ACHN (cell line): ENCODE data around the gene PRRG3.
"Not testable (repeated sequence)": the region's sequence is repeated elsewhere in the genome, so short reads cannot be mapped to it uniquely, and the experiment has no call there.

Experiments
- DNase-seq: peaks from one replicate; pipeline ENCODE4 v3.0.0-alpha.2; 2015
- in situ Hi-C: cut with HindIII; loops from 2 replicates; pipeline ENCODE4 v1.10.0; 2017; ENCODE audit warnings: low sequenced_read_pairs, low pct_ligation_motif_present, low pct_unique_long_range_greater_than_20kb

PRRG3 gene

GRCh38 chrX:151694661-151695582, at the start of gene PRRG3:
Gene PRRG3, plus strand, starts transcription at chrX:151695458. Its CDS starts 3,357 bp downstream, at chrX:151698815.
- in situ Hi-C loops, result no loop called here
- no peak for DNase-seq

DNA sequence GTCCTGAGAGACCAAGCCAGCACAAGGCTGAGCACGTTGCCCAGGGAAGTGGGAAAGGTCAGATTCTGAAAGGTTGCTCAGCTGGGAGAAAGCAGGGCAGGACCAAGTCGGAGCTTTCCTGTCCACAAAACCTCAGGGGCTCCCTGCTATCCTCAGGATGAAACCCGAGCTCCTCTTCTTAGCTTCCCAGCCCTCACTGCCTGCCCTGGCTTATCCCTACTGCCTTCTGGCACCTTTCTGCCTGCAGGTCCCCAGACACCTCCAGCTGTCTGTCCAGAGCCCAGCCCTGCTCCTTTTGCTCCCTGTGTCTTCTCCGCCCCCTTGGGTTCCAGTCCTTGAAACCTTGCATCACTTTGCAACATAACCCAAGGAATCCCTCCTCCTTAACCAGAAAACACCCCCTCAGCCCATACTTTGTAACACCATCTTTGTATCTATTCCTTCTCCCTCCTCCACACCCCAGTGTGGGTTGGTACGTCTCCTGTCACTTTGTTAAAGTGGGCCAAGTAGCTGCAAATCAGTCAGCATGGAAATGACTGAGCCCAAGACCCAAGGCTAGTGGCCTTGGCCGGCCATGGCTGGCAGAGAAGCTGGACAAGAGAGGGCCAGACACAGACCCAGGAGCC, 20.0 kb upstream of the PRRG3 start:
- no peak for DNase-seq
- in situ Hi-C loops, result no loop called here

- DNase-seq, result no peak
- in situ Hi-C loops, result no loop called here
These were observed 19.1 kb upstream of the PRRG3 start for GRCh38 chrX:151676196-151676595.

DNA sequence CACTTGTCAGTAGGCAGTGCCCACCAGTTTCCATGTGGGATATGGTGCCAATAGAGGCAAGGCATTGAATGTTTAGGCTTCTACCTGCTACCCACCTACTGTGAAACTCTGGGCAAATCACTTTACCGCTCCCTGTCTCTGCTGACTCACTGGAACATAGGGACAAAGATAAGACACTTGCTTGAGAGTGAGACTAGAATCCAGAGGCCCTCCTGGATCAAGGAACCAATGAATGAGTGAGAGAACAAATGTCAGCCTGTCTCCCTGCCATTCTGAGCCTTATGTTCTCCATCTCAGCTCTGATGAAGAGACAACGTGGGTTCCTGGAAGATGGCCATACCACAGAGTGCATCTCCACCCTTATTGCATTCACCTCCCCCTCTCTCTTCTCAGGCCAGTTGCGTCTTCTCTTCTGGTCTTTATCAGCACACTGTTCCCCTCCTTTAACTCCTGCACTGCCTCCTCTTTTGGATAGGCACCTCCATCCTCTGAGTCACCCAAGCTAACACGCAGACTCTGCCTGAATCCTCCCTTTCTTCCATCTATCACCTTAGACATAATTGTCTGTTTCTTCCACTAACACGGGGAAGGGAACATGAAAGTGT, 15.4 kb upstream of the PRRG3 start:
- in situ Hi-C loops, result no loop called here
- DNase-seq, result no peak

DNA sequence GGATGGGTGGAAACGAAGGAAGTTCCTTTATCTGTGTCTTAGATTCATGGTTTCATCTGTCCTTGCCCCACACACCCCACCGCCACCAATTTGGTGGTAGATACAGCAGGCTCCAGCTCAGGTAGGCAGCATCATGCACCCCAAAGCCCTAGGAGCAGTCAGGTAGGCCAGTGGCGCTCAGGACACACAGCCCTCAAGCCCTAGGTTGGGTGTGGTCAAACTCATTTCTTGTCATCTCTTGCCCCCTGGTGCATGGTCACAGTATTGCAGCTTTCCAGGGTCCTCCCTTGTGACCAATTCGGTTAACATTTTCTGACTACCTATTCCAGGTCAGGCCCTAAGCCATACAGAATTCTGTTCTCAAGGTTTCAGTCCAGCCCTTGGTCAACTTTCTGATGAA, 14.5 kb upstream of the PRRG3 start:
- in situ Hi-C loops, result no loop called here
- peak; percentile 34 for DNase-seq

- no peak for DNase-seq
- in situ Hi-C loops, result no loop called here
These were observed 7.6 kb upstream of the PRRG3 start for GRCh38 chrX:151687635-151688034.

- in situ Hi-C loops, result no loop called here
- no peak for DNase-seq
These were observed 6.6 kb upstream of the PRRG3 start for GRCh38 chrX:151688695-151689094.

GRCh38 chrX:151692825-151693224, 2.4 kb upstream of the PRRG3 start:
- DNase-seq, result no peak
- in situ Hi-C loops, result no loop called here

DNA sequence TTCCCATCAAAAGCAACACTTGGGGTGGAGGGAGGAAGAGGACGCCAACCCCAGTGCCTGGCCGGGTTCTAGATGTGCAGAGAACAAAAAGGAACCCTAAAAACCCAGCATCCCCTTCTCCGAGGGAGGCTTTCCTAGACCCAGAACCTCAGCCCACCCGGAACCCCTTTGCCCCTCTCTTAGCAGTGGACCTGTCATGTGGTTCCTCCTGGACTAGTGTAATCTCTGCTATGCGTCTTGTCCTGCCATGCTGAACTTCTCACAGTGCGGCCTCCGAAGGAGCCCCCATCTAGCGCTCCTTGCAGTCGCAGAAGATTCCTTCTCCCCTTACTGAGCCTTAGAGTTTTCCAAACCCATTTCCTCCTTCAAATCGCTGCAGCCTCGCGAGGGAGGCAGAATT, 1.1 kb upstream of the PRRG3 start:
- no peak for DNase-seq
- in situ Hi-C loops, result no loop called here

GRCh38 chrX:151695583-151696340, 504 bp downstream of the PRRG3 start:
- in situ Hi-C loops, result no loop called here

GRCh38 chrX:151697082-151697481, 1.8 kb downstream of the PRRG3 start:
- DNase-seq, in situ Hi-C loops: not testable (repeated sequence)

More at GRCh38 chrX:151695583-151696340, 504 bp downstream of the PRRG3 start:
- no peak for DNase-seq

DNA sequence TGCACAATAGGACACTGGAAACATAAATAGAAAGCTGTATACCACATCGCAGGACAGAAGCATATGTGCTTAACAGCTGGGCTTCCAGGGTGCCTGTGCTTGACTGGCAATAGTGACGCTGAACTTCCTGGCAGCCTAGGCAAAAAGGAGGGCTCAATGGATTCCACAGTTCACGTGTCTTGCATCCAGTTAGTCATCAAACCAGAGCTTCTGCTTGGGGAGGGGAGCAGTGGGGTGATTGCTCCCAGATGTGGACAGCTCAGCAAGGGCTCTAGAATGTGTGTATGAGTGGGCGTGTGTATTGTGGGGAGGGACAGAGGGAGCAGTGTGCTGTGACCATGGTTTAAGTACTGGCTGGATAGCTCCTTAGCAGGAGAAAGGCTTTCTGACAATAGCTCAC, 2.3 kb downstream of the PRRG3 start:
- in situ Hi-C loops, result no loop called here
- no peak for DNase-seq

- in situ Hi-C loops, result no loop called here
- DNase-seq, result no peak
These were observed 3.2 kb downstream of the PRRG3 start for GRCh38 chrX:151698485-151698884.

DNA sequence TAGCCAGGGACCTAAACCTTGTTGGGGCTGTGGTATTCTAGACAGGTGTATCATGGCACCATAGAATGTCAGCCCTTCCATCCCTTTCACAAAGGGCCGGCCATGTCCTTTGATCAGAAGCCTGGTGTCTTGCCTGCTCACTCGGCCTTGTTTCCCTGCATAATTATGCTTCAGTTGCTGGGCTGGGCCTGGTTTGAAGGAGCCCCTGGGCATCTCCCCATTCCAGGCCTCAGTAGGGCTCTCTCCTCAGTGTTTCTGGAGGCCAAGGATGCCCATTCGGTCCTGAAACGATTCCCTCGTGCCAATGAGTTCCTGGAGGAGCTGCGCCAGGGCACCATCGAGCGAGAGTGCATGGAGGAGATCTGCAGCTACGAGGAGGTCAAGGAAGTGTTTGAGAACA, 4.5 kb downstream of the PRRG3 start:
- in situ Hi-C loops, result no loop called here

DNA sequence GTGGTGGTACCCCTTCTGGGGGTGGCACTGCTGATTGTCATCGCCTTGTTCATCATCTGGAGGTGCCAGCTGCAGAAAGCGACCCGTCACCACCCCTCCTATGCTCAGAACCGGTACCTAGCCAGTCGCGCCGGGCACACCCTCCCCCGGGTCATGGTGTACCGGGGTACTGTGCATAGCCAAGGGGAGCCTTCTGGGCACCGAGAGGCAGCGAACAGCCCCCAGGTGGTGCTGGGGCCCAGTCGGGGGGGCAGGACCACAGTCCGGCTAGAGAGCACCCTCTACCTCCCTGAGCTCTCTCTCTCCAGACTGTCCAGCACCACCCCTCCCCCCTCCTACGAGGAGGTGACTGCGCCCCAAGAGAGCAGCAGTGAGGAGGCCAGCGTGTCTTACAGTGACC, 5.3 kb downstream of the PRRG3 start:
- DNase-seq, result no peak
- in situ Hi-C loops, result no loop called here

More for the DNA sequence above, 4.5 kb downstream of the PRRG3 start:
- DNase-seq, result no peak

DNA sequence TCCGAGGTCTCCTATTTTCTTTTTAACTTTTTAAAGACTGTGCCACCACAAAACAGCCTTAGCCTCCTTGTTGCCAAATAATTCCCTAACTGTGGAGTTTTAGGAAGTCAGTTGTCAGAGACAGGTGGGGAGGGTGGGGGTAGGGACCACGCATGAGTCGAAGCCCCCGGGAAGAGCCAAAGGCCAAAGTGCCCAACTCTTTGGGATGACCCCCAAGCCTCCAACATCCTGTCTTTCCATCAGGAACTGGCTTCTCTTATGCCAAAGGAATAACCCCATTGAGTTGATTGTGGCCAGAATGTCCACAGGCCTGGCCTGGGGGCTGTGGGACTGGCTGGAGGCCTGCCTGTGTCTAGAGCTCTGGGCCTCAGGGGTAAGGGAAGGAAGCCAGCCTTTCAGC, 5.8 kb downstream of the PRRG3 start:
- in situ Hi-C loops, result no loop called here
- DNase-seq, result no peak

GRCh38 chrX:151701531-151701930, 6.3 kb downstream of the PRRG3 start:
- DNase-seq, result no peak
- in situ Hi-C loops, result no loop called here

DNA sequence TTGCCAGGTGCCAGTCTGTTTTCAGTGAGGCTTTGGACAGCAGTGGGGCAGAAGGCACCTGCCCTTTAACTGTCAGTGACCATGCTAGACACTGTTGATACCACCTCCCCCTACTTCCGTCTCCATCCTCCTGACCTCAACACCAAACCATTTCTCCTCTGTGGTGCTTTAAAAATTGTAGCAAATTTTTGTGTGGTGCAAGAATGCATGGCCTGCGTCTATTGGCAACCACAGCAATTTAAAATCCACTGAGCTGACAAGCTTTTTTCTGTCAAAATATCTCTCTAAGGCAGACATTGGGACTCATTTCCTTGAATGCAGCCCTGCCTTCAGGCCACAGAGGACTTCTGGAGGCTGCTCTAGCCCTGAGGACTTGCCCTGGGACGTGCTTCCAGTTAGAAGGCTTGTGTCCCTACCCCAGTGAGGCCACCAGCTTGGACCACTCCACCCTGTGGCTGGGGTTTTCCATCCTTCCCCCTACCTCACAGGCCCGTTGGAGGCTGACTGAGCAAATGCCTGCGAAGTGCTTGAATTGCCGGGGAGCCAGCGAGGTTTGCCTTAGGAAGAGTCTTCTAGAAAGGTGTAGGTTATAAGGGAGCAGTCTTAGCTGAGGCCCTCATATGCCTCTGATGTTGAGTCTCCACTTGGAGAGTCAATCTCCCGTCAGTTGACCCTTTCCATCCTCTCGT, 6.9 kb downstream of the PRRG3 start:
- in situ Hi-C loops, result no loop called here
- DNase-seq, result no peak
